HepG2 (cell line): ENCODE data around the gene CPVL. TPM values are rescaled to one million over a fixed set of nuclear protein-coding genes. Genes with fewer than 3 reads are reported as not detected.

ENCODE experiments used
- ATAC-seq: fragments of 200-7000 bp; cut with Tn5 transposase; 3 replicates; pipeline ENCODE4 v1.9.1; 2020; ENCODE audit warnings: mild to moderate bottlenecking, moderate library complexity
- BruUV-seq: library from RNA; stranded (reverse); fragments of 400-500 nt; replicated peaks from 2 replicates; lab custom pipeline; 2021; lab: Mats Ljungman, UMichigan
- CTCF ChIA-PET: fragments of 300-600 bp; formaldehyde crosslinking; extraction: SDS; loops from one replicate; lab custom pipeline; 2021; ENCODE audit warnings: low total read pairs, inconsistent platforms, low intra/inter-chr PET ratio; lab: Yijun Ruan, JAX
- POLR2A ChIA-PET: fragments of 350-600 bp; sonication (Branson Sonifier 250); formaldehyde crosslinking; loops from one replicate; lab custom pipeline; 2020; ENCODE audit warnings: antibody characterized with exemption, inconsistent platforms; lab: Yijun Ruan, JAX
- DNase-seq: peaks from one replicate; pipeline ENCODE4 v3.0.0-alpha.2; 2015; ENCODE audit warnings: low spot score
- FAIRE-seq: peaks from 3 replicates; lab custom pipeline; 2011; peaks lifted over from hg19 to GRCh38; lab: Jason Lieb, UNC
- H2AFZ ChIP-seq: one replicate; pipeline ENCODE4 v1.6.1; 2011; ENCODE audit warnings: low read length, inconsistent platforms
- H3K27ac ChIP-seq: fragments of 300-600 bp; 3 replicates; pipeline ENCODE4 v1.8.0; 2011; ENCODE audit warnings: mixed run types, mild to moderate bottlenecking, mixed read lengths, low read length, inconsistent platforms; ENCODE audit not compliant: insufficient read depth; ENCODE audit errors: extremely low read length
- H3K27me3 ChIP-seq, 2 experiments: fragments of 200-600 bp in 1 of 2; 2 replicates in 1 of 2; 3 replicates in 1 of 2; pipeline versions ENCODE4 v1.6.0 to v1.8.0; 2011; ENCODE audit warnings: low read length in 2 of 2, mild to moderate bottlenecking in 2 of 2, moderate library complexity in 2 of 2, inconsistent platforms in 1 of 2; ENCODE audit not compliant: insufficient read depth in 2 of 2, control insufficient read depth in 1 of 2
- H3K36me3 ChIP-seq, 2 experiments: fragments of 200-600 bp in 1 of 2; replicated peaks in 1 of 2; 2 replicates in 1 of 2; 3 replicates in 1 of 2; pipeline versions ENCODE4 v1.5.1 to v1.8.0; 2011; ENCODE audit warnings: low read length in 2 of 2, inconsistent platforms in 1 of 2; ENCODE audit not compliant: insufficient read depth in 2 of 2, control insufficient read depth in 1 of 2
- H3K4me1 ChIP-seq: 2 replicates; pipeline ENCODE4 v1.5.1; 2012; ENCODE audit warnings: low read length, inconsistent platforms; ENCODE audit not compliant: insufficient read depth
- H3K4me2 ChIP-seq: 2 replicates; pipeline ENCODE4 v1.6.0; 2011; ENCODE audit warnings: low read depth, low read length, inconsistent platforms
- H3K4me3 ChIP-seq, 3 experiments: fragments of 200-600 bp in 1 of 3; sonication (generic), shearing (Covaris generic) in 1 of 3; replicated peaks in 1 of 3; 2 replicates each; pipeline ENCODE4 v1.5.1; 2011 to 2016; ENCODE audit warnings: low read length in 3 of 3, inconsistent platforms in 2 of 3, low read depth in 2 of 3, mild to moderate bottlenecking in 2 of 3, control low read depth in 1 of 3, mixed read lengths in 1 of 3; ENCODE audit not compliant: insufficient read depth in 1 of 3
- H3K79me2 ChIP-seq: one replicate; pipeline ENCODE4 v1.6.1; 2011; ENCODE audit warnings: low read length, inconsistent platforms; ENCODE audit not compliant: insufficient read depth
- H3K9ac ChIP-seq: 2 replicates; pipeline ENCODE4 v1.6.0; 2011; ENCODE audit warnings: mild to moderate bottlenecking, low read depth, low read length, inconsistent platforms; ENCODE audit not compliant: insufficient read depth
- H3K9me3 ChIP-seq: 2 replicates; pipeline ENCODE4 v1.5.1; 2012; ENCODE audit warnings: mild to moderate bottlenecking, low read length
- H4K20me1 ChIP-seq: 2 replicates; pipeline ENCODE4 v1.6.0; 2011; ENCODE audit warnings: inconsistent platforms, mild to moderate bottlenecking, low read length, moderate library complexity; ENCODE audit not compliant: insufficient read depth
- AHR ChIP-seq: IDR thresholded peaks from 2 replicates; pipeline ENCODE4 v1.6.1; 2018; ENCODE audit warnings: missing genetic modification reagents, missing compliant biosample characterization
- ARNTL ChIP-seq: sonication (generic); formaldehyde crosslinking; IDR thresholded peaks from 2 replicates; pipeline ENCODE4 v1.4.0; 2020; ENCODE audit warnings: mild to moderate bottlenecking, missing genetic modification reagents
- CEBPZ ChIP-seq: IDR thresholded peaks from 2 replicates; pipeline ENCODE4 v1.6.1; 2012; ENCODE audit warnings: low read length, improper control_type of control experiment
- CREB3 ChIP-seq: sonication (generic); formaldehyde crosslinking; IDR thresholded peaks from 2 replicates; pipeline ENCODE4 v1.5.0; 2020; ENCODE audit warnings: missing genetic modification reagents
- NR1H2 ChIP-seq: sonication (generic); formaldehyde crosslinking; IDR thresholded peaks from 2 replicates; pipeline ENCODE4 v1.8.1; 2022; ENCODE audit warnings: low read depth, missing genetic modification reagents, borderline replicate concordance
- RFX5 ChIP-seq: IDR thresholded peaks from 2 replicates; pipeline ENCODE4 v1.6.1; 2011; ENCODE audit warnings: low read depth, low read length, improper control_type of control experiment
- RXRB ChIP-seq: IDR thresholded peaks from 2 replicates; pipeline ENCODE4 v1.6.1; 2016; ENCODE audit warnings: borderline replicate concordance, missing genetic modification reagents, missing compliant biosample characterization
- SALL2 ChIP-seq: sonication (generic); formaldehyde crosslinking; IDR thresholded peaks from 2 replicates; pipeline ENCODE4 v1.8.1; 2023; ENCODE audit warnings: mild to moderate bottlenecking, missing genetic modification reagents, inconsistent platforms
- SSRP1 ChIP-seq: IDR thresholded peaks from 2 replicates; pipeline ENCODE4 v1.6.1; 2016; ENCODE audit warnings: control low read depth
- THAP7 ChIP-seq: sonication (generic); formaldehyde crosslinking; IDR thresholded peaks from 2 replicates; pipeline ENCODE4 v1.8.1; 2023; ENCODE audit warnings: mild to moderate bottlenecking, missing genetic modification reagents
- THAP8 ChIP-seq: sonication (generic); formaldehyde crosslinking; IDR thresholded peaks from 2 replicates; pipeline ENCODE4 v1.5.1; 2020; ENCODE audit warnings: missing genetic modification reagents, mild to moderate bottlenecking, borderline replicate concordance
- ZMYM3 ChIP-seq: sonication (generic); formaldehyde crosslinking; IDR thresholded peaks from 2 replicates; pipeline ENCODE4 v1.5.1; 2020; ENCODE audit warnings: mild to moderate bottlenecking, missing genetic modification reagents
- ZNF343 ChIP-seq: sonication (generic); formaldehyde crosslinking; IDR thresholded peaks from 2 replicates; pipeline ENCODE4 v1.4.0; 2020; ENCODE audit warnings: mild to moderate bottlenecking, missing genetic modification reagents
- ZNF570 ChIP-seq: sonication (generic); formaldehyde crosslinking; IDR thresholded peaks from 2 replicates; pipeline ENCODE4 v1.4.0; 2020; ENCODE audit warnings: mild to moderate bottlenecking, missing genetic modification reagents, borderline replicate concordance
- ZNF777 ChIP-seq: sonication (generic); formaldehyde crosslinking; IDR thresholded peaks from 2 replicates; pipeline ENCODE4 v1.4.0; 2020; ENCODE audit warnings: missing genetic modification reagents
- ZSCAN9 ChIP-seq: IDR thresholded peaks from 2 replicates; pipeline ENCODE4 v1.6.1; 2016; ENCODE audit warnings: borderline replicate concordance
- WGBS: methylation state at CpG from one replicate; pipeline ENCODE4 v1.1.6; 2017; ENCODE audit warnings: low lambda C conversion rate; 5-methylcytosine and 5-hydroxymethylcytosine counted together
- in situ Hi-C: cut with HindIII; loops from 2 replicates; pipeline ENCODE4 v1.10.0; 2017; ENCODE audit warnings: low pct_unique_long_range_greater_than_20kb; ENCODE audit not compliant: extremely low pct_ligation_motif_present
- intact Hi-C: fragments of 100-400 bp; cut with micrococcal nuclease; formaldehyde crosslinking; loops from one replicate; pipeline ENCODE4 v1.10.0; 2022; ENCODE audit not compliant: unreplicated experiment
- polyA plus RNA-seq, 8 experiments: library from polyadenylated mRNA; depleted of rRNA in 3 of 8; stranded (reverse) in 7 of 8; unstranded in 1 of 8; fragments of >200 nt; fragmentation: Illumina TruSeq in 4 of 8; extraction: Trizol in 4 of 8; gene quantifications; 2 replicates each; pipeline versions ENCODE4 v1.2.1 to v1.2.3, GENCODE V29; 2011 to 2016; ENCODE audit warnings: low read depth in 4 of 8, missing spikeins in 1 of 8, mixed read lengths in 1 of 8; ENCODE audit not compliant: insufficient read depth in 1 of 8
- total RNA-seq, 5 experiments: library from RNA; depleted of rRNA; stranded (reverse); fragments of >200 nt; fragmentation: Illumina TruSeq; extraction: Trizol; gene quantifications; 2 replicates each; pipeline ENCODE4 v1.2.3, GENCODE V29; 2016; ENCODE audit warnings: low read depth in 1 of 5

The CPVL gene
- total and polyA plus RNA-seq, 2 of the 13 experiments (the other 11 are each of a cell fraction or from before 2014, with no cell fraction given) = 59.2 to 294 TPM

GRCh38 chr7:29078311-29079260 lies 67.8 kb downstream of the CPVL start (continued):
- TF ChIP-seq ARNTL (CRISPR knock-in tag) (no peak), ZNF343 (CRISPR knock-in tag) (no peak), CREB3 (CRISPR knock-in tag) (no peak), ZMYM3 (CRISPR knock-in tag) (no peak), THAP8 (CRISPR knock-in tag) (no peak), AHR (CRISPR knock-in tag) (no peak), ZNF570 (CRISPR knock-in tag) (no peak), ZNF777 (CRISPR knock-in tag) (no peak), SSRP1 (no peak), THAP7 (CRISPR knock-in tag) (no peak)

- Histone ChIP-seq H2AFZ (no peak overlapping the region), H3K79me2 (no peaks in the 10 kb centered on the region), H3K4me2 (no peak overlapping the region), H3K9ac (no peak overlapping the region), H4K20me1 (no peaks in the 10 kb centered on the region), H3K4me1 (no peaks in the 10 kb centered on the region), H3K27me3 (no peaks in the 10 kb centered on the region), H3K4me3 (no peak overlapping the region), H3K36me3 (0 out of 5 replicates have a peak, but pooled peaks cover 0 to 2% of the 10 kb centered on the region in 2 experiments), H3K9me3 (no peaks in the 10 kb centered on the region), H3K27ac (no peak overlapping the region)
- ChIA-PET CTCF (no interaction called here), POLR2A (no interaction called here)
- no peak for ATAC-seq
- no peak for DNase-seq
- BruUV-seq = no TSS peak
- in situ Hi-C loops (no loop called here), intact Hi-C loops (no loop called here)
- 94% methylated on average over 4 of the region's 4 CpGs for WGBS
- FAIRE-seq = no peak
- TF ChIP-seq SALL2 (no peak), ZSCAN9 (CRISPR knock-in tag) (no peak), RXRB (no peak), NR1H2 (no peak), RFX5 (no peak), CEBPZ (no peak)
Measured at GRCh38 chr7:29077854-29078253, 68.5 kb downstream of the CPVL start.
